Pancreas (tissue), 10 donors: ENCODE measurements around the gene PROZ. TPM values are rescaled to one million over a fixed set of nuclear protein-coding genes. Genes with fewer than 3 reads are reported as not detected.
A peak's percentile ranks its signal among the peaks of the same experiment; 100 is the strongest.
"Not testable (repeated sequence)": the region's sequence is repeated elsewhere in the genome, so short reads cannot be mapped to it uniquely, and the experiment has no call there.

Experiments used
- ATAC-seq, 4 donors: fragments of 200-7000 bp; cut with Tn5 transposase; one replicate each; pipeline versions ENCODE4 v1.8.0 to v1.9.1; 2020; ENCODE audit warnings: mild to moderate bottlenecking in 4 of 4, moderate library complexity in 4 of 4
- DNase-seq, 6 donors: peaks; one replicate each; pipeline ENCODE4 v3.0.0-alpha.2; 2020
- FAIRE-seq: peaks from 2 replicates; lab custom pipeline; 2012; peaks lifted over from hg19 to GRCh38; lab: Jason Lieb, UNC
- H3K27ac ChIP-seq, 4 donors: fragments of 200-600 bp; sonication (generic); 1 replicate in 3 of 4; 2 replicates in 1 of 4; pipeline versions ENCODE4 v1.5.0 to v1.8.0; 2020
- H3K27me3 ChIP-seq, 4 donors: fragments of 200-600 bp; one replicate each; pipeline ENCODE4 v1.8.0; 2021
- H3K36me3 ChIP-seq, 3 donors: fragments of 200-600 bp; sonication (generic) in 1 of 3; one replicate each; pipeline versions ENCODE4 v1.5.0 to v1.8.0; 2020 to 2021
- H3K4me1 ChIP-seq, 3 donors: fragments of 200-600 bp; one replicate each; pipeline ENCODE4 v1.8.0; 2021
- H3K4me3 ChIP-seq, 4 donors: fragments of 200-600 bp; sonication (generic) in 2 of 4; one replicate each; pipeline versions ENCODE4 v1.5.0 to v1.8.0; 2020 to 2021
- H3K9me3 ChIP-seq, 4 donors: fragments of 200-600 bp; one replicate each; pipeline ENCODE4 v1.8.0; 2021
- WGBS, 2 donors: extraction: QIAGEN DNeasy Blood & Tissue Kit; methylation state at CpG; one replicate each; pipeline ENCODE4 v1.1.7; 2013; 5-methylcytosine and 5-hydroxymethylcytosine counted together
- intact Hi-C, 3 donors: fragments of 100-400 bp; cut with DNase I; formaldehyde crosslinking; loops; one replicate each; pipeline versions ENCODE4 v1.11.1 to v1.14.2; 2022
- polyA plus RNA-seq, 2 donors: library from polyadenylated mRNA; stranded (reverse); fragments of 200-250 nt; gene quantifications; one replicate each; pipeline ENCODE4 v1.2.3, GENCODE V29; 2013
- total RNA-seq, 6 donors: library from RNA; stranded (reverse); fragmentation: NEBNext Ultra II Directional in 4 of 6; extraction: Animal tissue kit (Norgen Biotek cat#: 25700) in 4 of 6; gene quantifications; one replicate each; pipeline versions ENCODE4 v1.2.1 to v1.2.4, GENCODE V29; 2021 to 2023
- TF ChIP-seq, protein P1 (sequence below), 4 donors: fragments of 200-600 bp; sonication (generic) in 3 of 4; IDR thresholded peaks; one replicate each; pipeline versions ENCODE4 v1.5.0 to v1.8.0; 2021; ENCODE audit warnings: antibody characterized with exemption in 4 of 4
- donor health status: healthy with polysubstance abuse.
- donor health status: DM: no; HTN: no; CAD: no; lungs with moderate emphysema.
- donor health status: DM: no; HTN: no; CAD: no.
- donor health status: control.
- donor health status: control.
- donor health status: Bipolar disorder and iron deficiency.
- donor health status: DM: yes; HTN: yes; CAD: no.
- donor health status: DM: no; HTN: no; CAD: no.
- donor health status: DM: no; HTN: no; CAD: no.
- donor health status: DM: yes; HTN: yes; CAD: no.

Gene PROZ
- total and polyA plus RNA-seq, 8 donors = 0.05 TPM; not detected in 7

DNA sequence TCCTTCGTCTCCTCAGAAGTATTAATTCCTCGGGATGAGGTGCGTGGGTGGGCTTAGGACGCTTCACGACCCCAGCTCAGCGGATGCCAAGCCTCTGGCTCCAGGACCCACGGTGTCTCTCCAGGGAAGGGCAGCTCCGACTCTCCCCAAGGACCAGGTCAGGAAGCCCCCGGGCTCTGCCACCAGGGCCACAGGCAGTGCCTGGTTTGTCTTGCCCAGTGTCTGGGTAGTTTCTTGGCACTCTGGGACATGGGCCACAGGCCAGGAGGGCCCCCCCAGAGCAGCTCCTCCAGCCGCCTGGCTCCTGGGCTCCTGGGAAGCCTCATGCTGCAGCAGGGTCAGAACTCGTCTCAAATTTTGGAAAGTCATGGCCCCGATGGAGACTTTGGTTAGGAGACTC is 2.5 kb downstream of the PROZ start:
- DNase-seq (no peak), ATAC-seq (no peak), FAIRE-seq (no peak)
- no peaks in the 10 kb centered on the region for H3K27me3 ChIP-seq
- no peaks in the 10 kb centered on the region for H3K4me1 ChIP-seq
- TF ChIP-seq, protein P1, sequence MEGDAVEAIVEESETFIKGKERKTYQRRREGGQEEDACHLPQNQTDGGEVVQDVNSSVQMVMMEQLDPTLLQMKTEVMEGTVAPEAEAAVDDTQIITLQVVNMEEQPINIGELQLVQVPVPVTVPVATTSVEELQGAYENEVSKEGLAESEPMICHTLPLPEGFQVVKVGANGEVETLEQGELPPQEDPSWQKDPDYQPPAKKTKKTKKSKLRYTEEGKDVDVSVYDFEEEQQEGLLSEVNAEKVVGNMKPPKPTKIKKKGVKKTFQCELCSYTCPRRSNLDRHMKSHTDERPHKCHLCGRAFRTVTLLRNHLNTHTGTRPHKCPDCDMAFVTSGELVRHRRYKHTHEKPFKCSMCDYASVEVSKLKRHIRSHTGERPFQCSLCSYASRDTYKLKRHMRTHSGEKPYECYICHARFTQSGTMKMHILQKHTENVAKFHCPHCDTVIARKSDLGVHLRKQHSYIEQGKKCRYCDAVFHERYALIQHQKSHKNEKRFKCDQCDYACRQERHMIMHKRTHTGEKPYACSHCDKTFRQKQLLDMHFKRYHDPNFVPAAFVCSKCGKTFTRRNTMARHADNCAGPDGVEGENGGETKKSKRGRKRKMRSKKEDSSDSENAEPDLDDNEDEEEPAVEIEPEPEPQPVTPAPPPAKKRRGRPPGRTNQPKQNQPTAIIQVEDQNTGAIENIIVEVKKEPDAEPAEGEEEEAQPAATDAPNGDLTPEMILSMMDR (IDR thresholded peaks at IDR 0.05) = no peak
- 67 to 72% methylated on average over 12 of the region's 12 CpGs for WGBS, 2 donors
- intact Hi-C loops = no loop called here
- no peaks in the 10 kb centered on the region for H3K36me3 ChIP-seq
- H3K4me3 ChIP-seq = no peak overlapping the region
- H3K9me3 ChIP-seq = no peaks in the 10 kb centered on the region
- H3K27ac ChIP-seq = no peak overlapping the region

DNA sequence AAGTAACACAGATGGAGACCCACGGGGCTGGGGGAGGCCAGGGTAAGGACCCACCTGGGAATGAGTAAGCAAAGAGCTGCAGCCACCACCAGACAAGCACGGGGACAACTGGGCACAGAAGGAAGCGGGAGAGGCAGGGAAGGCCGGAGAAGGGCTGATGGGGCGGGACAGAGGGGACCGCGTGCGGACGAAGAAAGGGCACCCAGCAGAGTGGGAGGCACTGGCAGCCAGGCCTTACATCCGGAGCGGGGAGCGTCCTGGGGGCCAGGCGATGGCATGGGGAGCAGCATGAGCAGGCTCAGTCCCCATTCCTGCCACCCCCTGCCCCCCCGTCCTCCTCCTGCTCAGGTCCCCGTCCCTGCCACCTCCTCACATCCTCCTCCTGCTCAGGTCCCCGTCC is 3.0 kb downstream of the PROZ start:
- Histone ChIP-seq H3K27me3 (no peaks in the 10 kb centered on the region), H3K4me3 (no peak overlapping the region), H3K9me3 (no peaks in the 10 kb centered on the region), H3K4me1 (no peaks in the 10 kb centered on the region), H3K36me3 (no peaks in the 10 kb centered on the region), H3K27ac (no peak overlapping the region)
- no peak for ATAC-seq
- TF ChIP-seq, protein P1 (IDR thresholded peaks at IDR 0.05) = no peak
- FAIRE-seq = no peak
- no peak for DNase-seq
- intact Hi-C loops = no loop called here
- WGBS, 2 donors = 34 to 43% methylated on average over 10 to 16 of the region's 16 CpGs

DNA sequence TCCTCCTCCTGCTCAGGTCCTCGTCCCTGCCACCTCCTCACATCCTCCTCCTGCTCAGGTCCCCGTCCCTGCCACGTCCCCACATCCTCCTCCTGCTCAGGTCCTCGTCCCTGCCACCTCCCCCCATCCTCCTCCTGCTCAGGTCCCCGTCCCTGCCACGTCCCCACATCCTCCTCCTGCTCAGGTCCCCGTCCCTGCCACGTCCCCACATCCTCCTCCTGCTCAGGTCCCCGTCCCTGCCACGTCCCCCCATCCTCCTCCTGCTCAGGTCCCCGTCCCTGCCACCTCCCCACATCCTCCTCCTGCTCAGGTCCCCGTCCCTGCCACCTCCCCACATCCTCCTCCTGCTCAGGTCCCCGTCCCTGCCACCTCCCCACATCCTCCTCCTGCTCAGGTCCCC is 3.5 kb downstream of the PROZ start:
- H3K4me1 ChIP-seq, intact Hi-C loops, H3K27ac ChIP-seq, H3K27me3 ChIP-seq, H3K9me3 ChIP-seq, H3K36me3 ChIP-seq, H3K4me3 ChIP-seq, ATAC-seq, DNase-seq, FAIRE-seq: not testable (repeated sequence)
- WGBS, 2 donors = 15% methylated on average over 7 to 11 of the region's 13 CpGs

DNA sequence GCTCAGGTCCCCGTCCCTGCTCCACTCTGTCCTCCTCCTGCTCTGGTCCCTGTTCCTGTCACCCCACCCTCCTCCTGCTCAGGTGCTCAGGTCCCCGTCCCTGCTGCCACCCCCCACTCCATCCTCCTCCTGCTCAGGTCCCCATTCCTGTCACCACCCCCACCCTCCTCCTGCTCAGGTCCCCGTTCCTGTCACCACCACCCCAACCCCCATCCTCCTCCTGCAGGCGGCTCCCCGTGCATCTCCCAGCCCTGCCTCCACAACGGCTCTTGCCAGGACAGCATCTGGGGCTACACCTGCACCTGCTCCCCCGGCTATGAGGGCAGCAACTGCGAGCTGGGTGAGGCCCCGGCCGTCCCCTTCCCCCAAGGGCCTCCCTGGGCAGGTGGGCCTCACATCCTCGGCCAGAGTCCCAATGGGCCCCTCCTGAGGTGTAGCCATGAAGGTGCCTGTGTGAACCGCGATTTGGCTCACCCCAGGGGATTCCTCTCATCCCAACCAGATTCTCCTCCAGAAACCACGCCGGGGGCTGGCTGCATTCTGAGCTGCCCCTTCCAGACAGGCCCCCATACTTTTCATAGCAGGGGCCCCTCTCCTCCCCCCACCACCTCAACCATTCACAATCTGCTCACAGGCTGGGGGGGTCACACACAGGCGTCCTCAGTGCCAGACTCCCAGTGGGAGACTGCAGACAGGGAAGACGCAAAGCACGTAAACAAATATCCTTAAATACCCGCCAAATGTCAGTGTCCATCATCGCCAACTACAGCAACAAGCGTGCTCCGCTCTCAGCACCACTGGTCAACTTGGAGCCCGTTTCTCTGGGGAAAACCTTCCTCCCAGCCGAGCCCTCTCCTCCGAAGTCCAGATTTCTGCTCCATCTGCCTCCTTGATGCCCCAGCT is 4.6 kb downstream of the PROZ start:
- ATAC-seq (peak in 2 of 4 donors; percentile 26 to 39), DNase-seq (no peak), FAIRE-seq (no peak)
- Histone ChIP-seq H3K9me3 (no peaks in the 10 kb centered on the region), H3K4me3 (no peak overlapping the region), H3K27me3 (no peaks in the 10 kb centered on the region), H3K4me1 (no peaks in the 10 kb centered on the region), H3K36me3 (no peaks in the 10 kb centered on the region), H3K27ac (no peak overlapping the region)
- 16 to 19% methylated on average over 25 of the region's 25 CpGs for WGBS, 2 donors
- intact Hi-C loops = no loop called here
- TF ChIP-seq, protein P1 (IDR thresholded peaks at IDR 0.05) = no peak

DNA sequence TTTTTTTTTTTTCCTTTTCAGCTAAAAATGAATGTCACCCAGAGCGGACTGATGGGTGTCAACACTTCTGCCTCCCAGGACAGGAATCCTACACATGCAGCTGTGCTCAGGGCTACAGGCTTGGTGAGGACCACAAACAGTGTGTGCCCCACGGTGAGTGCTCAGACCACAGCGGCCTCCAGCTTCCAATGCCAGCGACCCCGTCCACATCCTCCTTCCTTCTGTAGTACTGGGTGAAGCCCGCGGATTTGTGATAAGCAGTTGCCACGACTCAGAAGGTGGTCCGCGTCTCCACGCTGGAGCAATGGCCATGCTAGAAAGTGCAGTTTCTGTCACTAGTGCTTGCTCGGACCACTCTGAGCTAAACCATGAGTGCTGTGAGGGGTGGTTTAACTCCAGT is 6.0 kb downstream of the PROZ start:
- no peak overlapping the region for H3K4me3 ChIP-seq
- 74 to 90% methylated on average over 12 of the region's 12 CpGs for WGBS, 2 donors
- no peaks in the 10 kb centered on the region for H3K9me3 ChIP-seq
- no peak overlapping the region for H3K27ac ChIP-seq
- TF ChIP-seq, protein P1 (IDR thresholded peaks at IDR 0.05) = no peak
- DNase-seq = no peak
- H3K36me3 ChIP-seq = peaks cover 0 to under 1% (median 0%) of the 10 kb centered on the region in 3 donors
- no peak for ATAC-seq
- FAIRE-seq = no peak
- H3K4me1 ChIP-seq = no peaks in the 10 kb centered on the region
- H3K27me3 ChIP-seq = no peaks in the 10 kb centered on the region
- intact Hi-C loops = no loop called here
